T-helper 17 cell (primary cell): ENCODE results near the gene AMER1. TPM values are rescaled to one million over a fixed set of nuclear protein-coding genes. Genes with fewer than 3 reads are reported as not detected.
"Not testable (repeated sequence)": the region's sequence is repeated elsewhere in the genome, so short reads cannot be mapped to it uniquely, and the experiment has no call there.

Experiments used
- ATAC-seq: fragments of 150-1000 bp; cut with Tn5 transposase; 2 replicates; pipeline ENCODE4 v1.10.0; 2021; ENCODE audit warnings: mild to moderate bottlenecking, moderate library complexity
- DNase-seq, 3 donors: peaks; one replicate each; pipeline versions ENCODE4 v3.0.0 to v3.0.0-alpha.2; 2020 to 2021
- H3K9me3 ChIP-seq: one replicate; pipeline ENCODE4 v1.7.0; 2013; ENCODE audit warnings: low read length, mild to moderate bottlenecking; ENCODE audit not compliant: control insufficient read depth, poor library complexity, severe bottlenecking
- H3K27ac Mint-ChIP-seq: one replicate; pipeline ENCODE4 v1.8.0; 2022; ENCODE audit warnings: mild to moderate bottlenecking, moderate library complexity, mixed read lengths
- H3K27me3 Mint-ChIP-seq: one replicate; pipeline ENCODE4 v1.8.0; 2022; ENCODE audit warnings: mixed read lengths
- H3K36me3 Mint-ChIP-seq: one replicate; pipeline ENCODE4 v1.8.0; 2022; ENCODE audit warnings: low read depth, mixed read lengths
- H3K4me1 Mint-ChIP-seq: one replicate; pipeline ENCODE4 v1.8.0; 2022; ENCODE audit warnings: mild to moderate bottlenecking, mixed read lengths
- H3K4me3 Mint-ChIP-seq: one replicate; pipeline ENCODE4 v1.8.0; 2022; ENCODE audit warnings: mild to moderate bottlenecking, moderate library complexity, mixed read lengths
- total RNA-seq, 4 donors: library from RNA in 2 of 4; stranded (reverse) in 2 of 4; gene quantifications; one replicate each; pipeline ENCODE4 v1.2.3 and lab custom pipeline; 2022 to 2026

AMER1 gene
- total RNA-seq: 1 to 10 TPM; 3.2 to 3.8 TPM
- total RNA-seq (lab: John Stamatoyannopoulos, UW): 12.7 to 14.0 reads per million in 2 donors

DNA sequence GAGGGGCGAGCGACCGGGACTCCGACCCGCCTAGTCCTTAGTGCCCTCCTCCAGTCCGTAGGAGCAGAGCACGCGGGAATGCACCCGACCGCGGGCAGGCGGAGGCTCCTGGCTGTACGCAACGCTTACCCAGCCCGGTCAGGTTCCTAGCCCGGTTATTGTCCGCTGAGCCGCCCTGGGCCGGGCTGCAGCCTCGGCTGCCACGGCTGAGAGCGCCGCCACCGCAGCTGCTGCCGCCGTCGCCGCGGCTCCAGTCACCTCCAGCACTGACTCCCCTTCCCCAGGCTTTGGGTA is at the start of gene AMER1:
TSS of gene AMER1 (minus strand) at position 268 of the 294 bp plus-strand sequence. CDS start 12,422 bp downstream, outside the sequence.
- ATAC-seq (peak; percentile 43), DNase-seq (no peak)
- peak within 1 kb of the TSS; percentile 84 for H3K27ac Mint-ChIP-seq
- H3K9me3 ChIP-seq: no peaks in the 10 kb centered on the region
- H3K36me3 Mint-ChIP-seq: no peaks in the 10 kb centered on the region
- H3K27me3 Mint-ChIP-seq: no peaks in the 10 kb centered on the region
- peaks cover 15% of the 10 kb centered on the region for H3K4me1 Mint-ChIP-seq
- peak within 1 kb of the TSS; percentile 94 for H3K4me3 Mint-ChIP-seq

GRCh38 chrX:64230123-64230970 is 24.8 kb upstream of the AMER1 start, which contains the start of gene ASB12:
Gene ASB12 (minus strand): TSS chrX:64230607. CDS start chrX:64225650, 4,957 bp downstream.
- Mint-ChIP-seq H3K27me3 (no peaks in the 10 kb centered on the region), H3K36me3 (no peaks in the 10 kb centered on the region), H3K4me1 (no peaks in the 10 kb centered on the region), H3K27ac (no peak within 1 kb of the TSS), H3K4me3 (no peak within 1 kb of the TSS)
- no peaks in the 10 kb centered on the region for H3K9me3 ChIP-seq
- no peak for ATAC-seq
- DNase-seq: no peak

- Mint-ChIP-seq H3K4me3 (no peak overlapping the region), H3K27me3 (no peaks in the 10 kb centered on the region), H3K27ac (no peak overlapping the region), H3K4me1 (no peaks in the 10 kb centered on the region), H3K36me3 (no peaks in the 10 kb centered on the region)
- ATAC-seq (no peak), DNase-seq (no peak)
- H3K9me3 ChIP-seq: no peaks in the 10 kb centered on the region
These were observed 23.6 kb upstream of the AMER1 start for GRCh38 chrX:64229154-64229553.

DNA sequence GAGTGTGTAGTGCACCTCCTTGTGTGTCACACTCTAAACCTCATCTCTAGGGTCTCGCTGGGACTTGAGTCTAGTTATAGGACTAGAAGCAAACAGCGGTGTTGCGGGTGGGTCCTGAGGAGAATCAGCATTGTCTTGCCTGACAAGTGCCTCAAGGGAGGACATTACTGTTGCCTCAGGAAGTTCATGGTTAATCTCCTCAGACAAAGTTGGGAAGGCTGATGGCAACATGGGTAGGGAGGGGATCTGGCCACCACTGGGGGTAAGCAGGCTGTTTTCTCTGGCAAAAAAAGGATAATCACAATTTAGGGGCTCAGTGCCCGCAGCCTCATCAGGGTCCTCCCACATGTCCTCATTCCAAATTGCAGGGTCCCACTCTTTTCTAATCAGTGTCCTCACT is 12.5 kb upstream of the AMER1 start:
- Mint-ChIP-seq H3K36me3 (no peaks in the 10 kb centered on the region), H3K27me3 (no peaks in the 10 kb centered on the region), H3K4me1 (no peaks in the 10 kb centered on the region), H3K27ac (no peak overlapping the region), H3K4me3 (no peak overlapping the region)
- DNase-seq: no peak
- no peaks in the 10 kb centered on the region for H3K9me3 ChIP-seq
- no peak for ATAC-seq

DNA sequence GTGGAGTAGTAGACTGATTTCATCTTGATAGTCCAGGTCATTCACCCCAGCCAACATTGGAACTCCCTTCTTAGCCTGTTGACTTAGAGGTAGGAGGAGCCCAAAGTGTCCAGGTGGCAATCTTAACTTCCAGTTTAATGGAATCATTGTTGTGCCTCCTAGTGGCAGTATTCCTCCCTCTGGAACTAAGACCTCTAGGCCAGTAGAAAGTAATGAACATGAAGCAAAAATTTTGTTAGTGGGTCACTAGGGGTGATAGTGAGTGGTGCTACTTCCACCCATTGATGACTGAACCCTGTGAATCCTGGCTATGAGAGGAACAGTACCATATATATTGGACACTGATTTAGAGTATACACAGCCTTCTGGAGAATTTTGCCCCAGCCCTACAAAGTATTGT is 8.5 kb upstream of the AMER1 start:
- H3K36me3 Mint-ChIP-seq, H3K27me3 Mint-ChIP-seq, DNase-seq, H3K4me3 Mint-ChIP-seq, H3K27ac Mint-ChIP-seq, H3K4me1 Mint-ChIP-seq, ATAC-seq, H3K9me3 ChIP-seq: not testable (repeated sequence)

DNA sequence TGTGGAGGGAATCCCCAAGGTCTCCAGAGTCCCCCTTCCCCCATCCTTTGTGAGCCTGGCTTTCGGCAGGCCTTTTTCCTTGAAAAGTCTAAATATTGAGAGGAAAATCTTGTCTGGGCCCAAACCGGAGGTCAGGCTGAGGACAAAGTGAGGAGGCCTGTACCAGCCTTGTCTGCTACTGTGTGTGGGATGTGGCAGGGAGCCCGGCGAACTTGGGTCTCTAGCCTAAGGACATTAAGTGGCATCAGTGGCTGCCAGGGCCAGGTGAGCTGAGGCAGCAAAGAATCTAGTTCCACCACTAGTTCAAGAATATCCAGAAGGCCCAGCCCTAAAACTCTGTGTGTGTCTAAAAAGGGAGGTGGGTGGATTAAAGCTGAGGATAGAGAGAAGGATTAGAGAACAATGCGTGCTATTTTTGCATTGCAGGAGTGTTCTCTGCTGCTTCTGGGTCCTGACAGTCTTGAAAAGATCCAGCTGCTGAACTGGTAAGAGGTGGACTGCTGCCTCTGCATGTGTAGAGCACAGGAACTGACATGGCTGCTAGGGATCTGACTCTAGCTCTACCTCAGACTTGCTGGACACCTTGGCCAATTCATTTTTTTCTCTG is 1.2 kb upstream of the AMER1 start:
- peak overlapping the region; percentile 94 for H3K4me3 Mint-ChIP-seq
- ATAC-seq (no peak), DNase-seq (no peak)
- peak overlapping the region; percentile 84 for H3K27ac Mint-ChIP-seq
- no peaks in the 10 kb centered on the region for H3K9me3 ChIP-seq
- no peaks in the 10 kb centered on the region for H3K36me3 Mint-ChIP-seq
- peaks cover 15% of the 10 kb centered on the region for H3K4me1 Mint-ChIP-seq
- no peaks in the 10 kb centered on the region for H3K27me3 Mint-ChIP-seq

GRCh38 chrX:64205735-64206501 is 410 bp upstream of the AMER1 start:
- H3K4me3 Mint-ChIP-seq: peak overlapping the region; percentile 94
- no peaks in the 10 kb centered on the region for H3K27me3 Mint-ChIP-seq
- peaks cover 15% of the 10 kb centered on the region for H3K4me1 Mint-ChIP-seq
- DNase-seq (peak; percentile 67 to 79 (median 76)), ATAC-seq (peak; percentile 90)
- no peaks in the 10 kb centered on the region for H3K9me3 ChIP-seq
- H3K36me3 Mint-ChIP-seq: no peaks in the 10 kb centered on the region
- peak overlapping the region; percentile 84 for H3K27ac Mint-ChIP-seq

GRCh38 chrX:64204701-64205440 is 637 bp downstream of the AMER1 start:
- Mint-ChIP-seq H3K4me3 (peak overlapping the region; percentile 94), H3K27ac (no peak overlapping the region), H3K4me1 (peaks cover 15% of the 10 kb centered on the region), H3K36me3 (no peaks in the 10 kb centered on the region), H3K27me3 (no peaks in the 10 kb centered on the region)
- peak in 1 of 3 donors; percentile 11 for DNase-seq
- H3K9me3 ChIP-seq: no peaks in the 10 kb centered on the region
- no peak for ATAC-seq

DNA sequence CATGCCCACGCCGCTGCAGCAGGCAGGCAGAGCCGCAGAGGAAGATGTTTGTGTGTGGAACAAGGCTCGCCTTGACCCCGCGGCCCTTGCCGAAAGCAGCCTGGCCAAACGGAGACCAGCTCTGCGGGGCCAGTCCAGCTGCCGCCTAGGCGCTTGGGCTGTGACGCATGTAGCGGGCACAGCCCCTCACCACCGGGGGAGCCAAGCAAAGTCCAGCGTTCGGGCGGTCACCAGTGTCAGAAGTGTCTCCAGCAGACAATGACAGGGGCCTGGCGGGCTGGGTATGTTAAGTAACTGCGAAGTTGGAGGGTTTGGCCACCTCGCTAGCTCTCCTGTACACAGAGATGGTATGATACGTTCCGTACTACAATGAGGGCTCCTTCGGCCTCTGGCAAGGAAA is 1.3 kb downstream of the AMER1 start:
- peak overlapping the region; percentile 94 for H3K4me3 Mint-ChIP-seq
- no peaks in the 10 kb centered on the region for H3K27me3 Mint-ChIP-seq
- no peak overlapping the region for H3K27ac Mint-ChIP-seq
- H3K4me1 Mint-ChIP-seq: peaks cover 17% of the 10 kb centered on the region
- ATAC-seq: no peak
- no peaks in the 10 kb centered on the region for H3K36me3 Mint-ChIP-seq
- no peaks in the 10 kb centered on the region for H3K9me3 ChIP-seq
- DNase-seq: no peak

- peaks cover 19% of the 10 kb centered on the region for H3K4me1 Mint-ChIP-seq
- no peak for ATAC-seq
- H3K27ac Mint-ChIP-seq: peak overlapping the region; percentile 47
- H3K27me3 Mint-ChIP-seq: no peaks in the 10 kb centered on the region
- no peaks in the 10 kb centered on the region for H3K9me3 ChIP-seq
- no peak for DNase-seq
- H3K4me3 Mint-ChIP-seq: no peak overlapping the region
- H3K36me3 Mint-ChIP-seq: no peaks in the 10 kb centered on the region
These were observed 2.6 kb downstream of the AMER1 start for GRCh38 chrX:64202808-64203325.

DNA sequence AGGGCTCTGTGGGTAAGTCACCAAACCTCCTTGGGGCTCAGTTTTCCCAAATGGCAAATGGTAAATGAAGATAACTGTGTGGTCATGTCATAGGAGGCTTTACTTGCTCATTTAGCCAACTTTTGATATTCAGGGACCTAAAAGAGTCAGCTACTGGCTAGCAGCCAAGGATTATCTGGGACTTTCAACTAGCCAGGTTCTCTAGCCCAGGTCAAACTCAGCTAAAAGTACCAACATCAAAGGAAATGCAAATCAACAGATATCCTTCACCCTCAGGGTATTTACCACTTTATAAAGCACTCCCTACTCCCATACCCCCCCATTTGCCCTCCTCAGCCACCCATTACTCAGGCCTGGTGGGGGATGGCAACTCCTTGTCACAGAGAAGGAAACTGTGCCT is 7.5 kb downstream of the AMER1 start:
- H3K4me1 Mint-ChIP-seq: peaks cover 10% of the 10 kb centered on the region
- H3K36me3 Mint-ChIP-seq: no peaks in the 10 kb centered on the region
- no peak for ATAC-seq
- no peaks in the 10 kb centered on the region for H3K9me3 ChIP-seq
- DNase-seq: no peak
- H3K27ac Mint-ChIP-seq: no peak overlapping the region
- no peaks in the 10 kb centered on the region for H3K27me3 Mint-ChIP-seq
- H3K4me3 Mint-ChIP-seq: no peak overlapping the region

DNA sequence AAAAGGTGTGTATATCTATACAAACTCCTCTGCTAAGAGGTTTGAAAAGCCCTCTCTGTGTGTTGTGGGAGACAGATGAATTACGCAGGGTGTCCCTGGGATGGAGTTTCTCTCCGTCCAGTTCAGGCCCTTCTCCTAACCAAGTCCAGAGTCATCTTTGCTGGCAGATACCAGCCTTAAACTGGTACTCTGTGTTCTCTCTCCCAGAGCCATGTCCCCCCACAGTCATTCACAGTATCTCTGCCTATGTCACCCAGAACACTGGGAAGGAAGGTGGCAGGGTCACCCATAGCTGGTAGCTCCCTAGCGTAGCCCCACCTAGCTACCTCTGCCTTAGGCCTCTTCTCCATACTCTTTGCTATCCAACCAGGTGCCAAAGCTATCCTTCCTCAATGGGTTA is 8.9 kb downstream of the AMER1 start:
- DNase-seq (no peak), ATAC-seq (no peak)
- Mint-ChIP-seq H3K36me3 (peaks cover 4% of the 10 kb centered on the region), H3K27me3 (no peaks in the 10 kb centered on the region), H3K27ac (no peak overlapping the region), H3K4me1 (peaks cover 4% of the 10 kb centered on the region), H3K4me3 (no peak overlapping the region)
- H3K9me3 ChIP-seq: no peaks in the 10 kb centered on the region
